IPS-NIHi7 (cell line): ENCODE results near the gene ARHGEF10L.

ENCODE experiments used
- DNase-seq: peaks from one replicate; pipeline ENCODE4 v3.0.0; 2012; ENCODE audit warnings: mixed read lengths; ENCODE audit errors: extremely low spot score

The ARHGEF10L gene

GRCh38 chr1:17569200-17570139 is 30.0 kb downstream of the ARHGEF10L start:
- DNase-seq: no peak

- no peak for DNase-seq
Measured at GRCh38 chr1:17570228-17570627, 30.7 kb downstream of the ARHGEF10L start.

- DNase-seq: peak; percentile 62
Measured at GRCh38 chr1:17572264-17572985, 32.9 kb downstream of the ARHGEF10L start.

- no peak for DNase-seq
Measured at GRCh38 chr1:17573518-17574041, 34.1 kb downstream of the ARHGEF10L start.

GRCh38 chr1:17574516-17574915 is 35.0 kb downstream of the ARHGEF10L start:
- DNase-seq: peak; percentile 62

- no peak for DNase-seq
Measured at GRCh38 chr1:17575797-17576518, 36.5 kb downstream of the ARHGEF10L start.

GRCh38 chr1:17576519-17576853 is 37.0 kb downstream of the ARHGEF10L start:
- DNase-seq: no peak

- DNase-seq: no peak
Measured at GRCh38 chr1:17577907-17578297, 38.4 kb downstream of the ARHGEF10L start.

- DNase-seq: no peak
Measured at GRCh38 chr1:17579951-17580939, 40.7 kb downstream of the ARHGEF10L start.

- no peak for DNase-seq
Measured at GRCh38 chr1:17581389-17582123, 42.1 kb downstream of the ARHGEF10L start.

GRCh38 chr1:17582124-17582774 is 42.8 kb downstream of the ARHGEF10L start:
- no peak for DNase-seq

GRCh38 chr1:17584539-17584938 is 45.0 kb downstream of the ARHGEF10L start:
- DNase-seq: no peak

GRCh38 chr1:17585266-17585987 is 45.9 kb downstream of the ARHGEF10L start:
- DNase-seq: no peak

- DNase-seq: peak; percentile 72
Measured at GRCh38 chr1:17586172-17586964, 46.9 kb downstream of the ARHGEF10L start.

GRCh38 chr1:17587693-17588047 is 48.2 kb downstream of the ARHGEF10L start:
- DNase-seq: peak; percentile 59

- DNase-seq: peak; percentile 83
Measured at GRCh38 chr1:17588048-17588871, 48.8 kb downstream of the ARHGEF10L start.

GRCh38 chr1:17591814-17592430 is 52.4 kb downstream of the ARHGEF10L start:
- no peak for DNase-seq
